CD4-positive, alpha-beta T cell treated with Interleukin-4 for 1 hour (primary cell): ENCODE measurements around the gene FAM72C.
"Not testable (repeated sequence)": the region's sequence is repeated elsewhere in the genome, so short reads cannot be mapped to it uniquely, and the experiment has no call there.

Experiments
- DNase-seq, 2 donors: peaks; one replicate each; pipeline ENCODE4 v3.0.0-alpha.2; 2020 to 2022

The FAM72C gene

GRCh38 chr1:143971924-143972700 is at the start of gene FAM72C:
Gene FAM72C, minus strand, starts transcription at chr1:143971986. Its CDS starts 845 bp downstream, at chr1:143971141.
- not testable (repeated sequence) for DNase-seq

GRCh38 chr1:144020001-144020738 is 48.4 kb upstream of the FAM72C start:
- DNase-seq: not testable (repeated sequence)

GRCh38 chr1:144019101-144019500 is 47.3 kb upstream of the FAM72C start:
- not testable (repeated sequence) for DNase-seq

GRCh38 chr1:144015180-144015966 is 43.6 kb upstream of the FAM72C start:
- DNase-seq: not testable (repeated sequence)

GRCh38 chr1:144014528-144014927 is 42.7 kb upstream of the FAM72C start:
- not testable (repeated sequence) for DNase-seq

- DNase-seq: not testable (repeated sequence)
Observed at GRCh38 chr1:144014121-144014520, 42.3 kb upstream of the FAM72C start.

GRCh38 chr1:144012168-144012733 is 40.5 kb upstream of the FAM72C start:
- not testable (repeated sequence) for DNase-seq

- DNase-seq: not testable (repeated sequence)
Observed at GRCh38 chr1:144009410-144009809, 37.6 kb upstream of the FAM72C start.

- DNase-seq: not testable (repeated sequence)
Observed at GRCh38 chr1:144004259-144004658, 32.5 kb upstream of the FAM72C start.

GRCh38 chr1:144003306-144004029 is 31.7 kb upstream of the FAM72C start:
- DNase-seq: not testable (repeated sequence)

- peak in 1 of 2 donors; percentile 10 for DNase-seq
Observed at GRCh38 chr1:144002141-144002881, 30.5 kb upstream of the FAM72C start.

GRCh38 chr1:144001077-144001476 is 29.3 kb upstream of the FAM72C start:
- DNase-seq: not testable (repeated sequence)

- DNase-seq: not testable (repeated sequence)
Observed at GRCh38 chr1:143996020-143996419, 24.2 kb upstream of the FAM72C start.

GRCh38 chr1:143993301-143993907 is 21.6 kb upstream of the FAM72C start:
- DNase-seq: not testable (repeated sequence)

- DNase-seq: not testable (repeated sequence)
Observed at GRCh38 chr1:143990699-143991098, 18.9 kb upstream of the FAM72C start.

- DNase-seq: not testable (repeated sequence)
Observed at GRCh38 chr1:143989719-143990118, 17.9 kb upstream of the FAM72C start.

- DNase-seq: not testable (repeated sequence)
Observed at GRCh38 chr1:143989427-143989712, 17.6 kb upstream of the FAM72C start.

- not testable (repeated sequence) for DNase-seq
Observed at GRCh38 chr1:143988602-143989426, 17.0 kb upstream of the FAM72C start.

- not testable (repeated sequence) for DNase-seq
Observed at GRCh38 chr1:143987868-143988267, 16.1 kb upstream of the FAM72C start.
